NCI-H82 treated with DMSO at 0.1 percent for 48 hours (cell line): Measurements from ENCODE around the gene LFNG.

Experiments used
- DNase-seq: peaks from one replicate; lab custom pipeline; 2025; ENCODE audit not compliant: unreplicated experiment; lab: John Stamatoyannopoulos, UW

Gene LFNG

DNA sequence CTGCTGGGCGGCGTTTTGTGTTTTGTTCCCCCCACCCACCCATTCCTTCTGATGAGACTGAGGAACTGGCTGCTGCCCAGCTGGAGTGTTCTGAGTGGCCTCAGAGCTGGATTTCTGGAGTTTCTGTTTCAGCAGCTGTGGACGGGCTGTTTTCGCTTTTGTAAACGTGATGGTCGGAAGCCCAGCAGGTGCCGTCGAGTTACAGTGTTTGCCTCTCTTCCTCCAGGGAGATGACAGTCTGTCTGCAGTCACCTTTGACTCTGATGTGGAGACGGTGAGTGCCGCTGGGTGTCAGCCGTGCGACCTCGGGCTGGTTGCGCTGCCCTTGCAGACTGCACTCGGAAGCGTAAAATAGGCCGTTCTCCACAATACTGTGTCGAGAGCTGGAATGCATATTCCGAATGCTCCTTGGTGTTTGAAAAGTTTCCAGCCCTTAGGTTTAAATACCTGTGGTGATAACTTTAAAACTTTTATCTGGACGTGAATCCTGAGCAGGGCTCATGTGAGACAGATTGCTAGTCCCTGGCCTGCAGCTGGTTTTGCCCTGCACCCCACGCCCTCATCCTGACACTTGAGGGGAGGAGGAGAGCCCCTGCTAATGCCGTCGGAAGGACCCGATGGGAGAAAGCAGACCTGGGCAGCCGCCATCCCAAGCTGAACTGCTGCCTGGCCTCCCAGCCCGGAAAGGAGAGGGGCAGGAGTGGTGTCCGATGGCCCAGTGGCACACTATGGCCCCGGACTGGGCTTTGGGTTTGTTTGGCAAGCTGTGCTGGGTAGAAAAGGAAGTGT, 47.5 kb downstream of the LFNG start:
- DNase-seq: no peak

DNA sequence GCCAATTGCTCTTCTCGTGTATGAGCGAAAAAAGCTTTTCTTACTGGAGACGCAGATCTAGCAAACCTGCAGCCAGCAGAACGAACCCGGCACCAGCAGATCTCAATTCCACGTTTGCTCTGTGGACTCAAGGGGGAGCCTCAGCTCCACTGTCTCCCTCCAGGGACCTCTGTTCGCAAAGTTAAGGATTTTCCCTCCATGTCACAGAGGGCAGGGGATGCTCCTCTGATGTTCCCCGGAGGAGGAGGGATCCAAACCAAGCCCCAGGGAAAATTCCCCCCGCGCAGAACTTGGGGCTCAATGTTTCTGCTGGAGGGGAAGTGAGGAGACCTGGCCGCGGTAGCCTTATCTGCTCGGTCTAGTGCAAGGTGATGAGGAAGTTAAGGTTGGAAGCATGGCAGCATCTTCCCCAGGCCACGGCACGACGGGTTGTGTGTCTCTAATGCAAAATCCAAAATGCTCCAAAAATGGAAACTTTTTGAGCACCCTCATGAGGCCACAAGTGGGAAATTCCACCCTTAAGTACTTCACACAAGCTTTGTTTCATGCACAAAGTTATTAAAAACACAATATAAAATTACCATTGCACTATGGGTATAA, 48.2 kb downstream of the LFNG start:
- peak; percentile 18 for DNase-seq

DNA sequence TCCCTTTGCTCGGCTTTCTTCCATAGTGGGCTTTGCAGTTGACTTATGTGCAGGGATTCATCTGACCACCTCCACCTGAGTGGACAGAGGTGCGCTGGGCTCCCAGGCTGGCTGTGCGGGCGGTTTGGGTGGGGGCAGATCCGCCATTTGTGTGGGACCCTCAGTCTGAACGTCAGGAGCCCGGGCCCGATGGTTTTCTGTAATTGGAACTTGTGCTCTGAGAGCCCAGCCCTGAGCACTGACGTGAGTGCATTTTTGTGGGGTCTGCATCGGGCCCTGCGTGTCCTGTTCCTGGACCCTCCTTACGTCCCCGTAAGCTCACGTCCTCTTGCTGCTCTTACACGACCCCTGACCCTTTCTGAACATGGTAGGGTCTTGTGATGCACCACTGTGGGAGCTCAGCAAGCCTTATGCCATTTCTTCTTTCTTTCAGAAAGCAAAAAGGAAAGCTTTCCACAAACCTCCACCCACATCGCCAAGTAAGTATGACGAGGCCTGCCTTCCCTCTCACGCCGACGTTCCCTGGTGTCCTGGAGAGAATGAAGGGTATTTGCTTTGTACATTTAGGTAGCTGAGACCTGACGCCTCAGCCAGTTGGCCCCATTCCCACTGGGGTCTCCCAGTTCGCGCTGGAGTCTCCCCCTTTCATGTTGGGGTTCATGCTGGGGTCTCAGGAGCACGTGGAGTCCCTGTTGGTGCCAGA, 49.1 kb downstream of the LFNG start:
- DNase-seq: no peak

DNA sequence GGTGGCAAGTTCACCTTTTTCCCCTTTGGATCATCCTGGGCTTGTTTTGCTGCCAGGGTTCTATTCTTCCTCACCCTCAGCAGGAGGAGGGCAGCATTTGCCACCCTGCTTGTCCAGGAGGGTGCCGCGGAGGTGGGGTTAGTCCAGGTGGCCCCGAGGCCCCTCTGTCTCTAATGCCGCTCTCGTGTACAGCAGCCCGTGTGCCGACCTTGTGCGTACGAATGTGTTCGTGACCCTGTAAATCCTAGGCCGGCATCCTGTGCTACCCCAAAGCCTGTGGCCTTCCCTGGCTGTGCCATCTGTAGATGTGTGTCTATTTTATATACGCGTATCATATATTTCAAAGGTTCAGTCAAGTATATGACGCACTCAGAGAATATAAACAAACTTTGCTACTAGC, 49.8 kb downstream of the LFNG start:
- no peak for DNase-seq

DNA sequence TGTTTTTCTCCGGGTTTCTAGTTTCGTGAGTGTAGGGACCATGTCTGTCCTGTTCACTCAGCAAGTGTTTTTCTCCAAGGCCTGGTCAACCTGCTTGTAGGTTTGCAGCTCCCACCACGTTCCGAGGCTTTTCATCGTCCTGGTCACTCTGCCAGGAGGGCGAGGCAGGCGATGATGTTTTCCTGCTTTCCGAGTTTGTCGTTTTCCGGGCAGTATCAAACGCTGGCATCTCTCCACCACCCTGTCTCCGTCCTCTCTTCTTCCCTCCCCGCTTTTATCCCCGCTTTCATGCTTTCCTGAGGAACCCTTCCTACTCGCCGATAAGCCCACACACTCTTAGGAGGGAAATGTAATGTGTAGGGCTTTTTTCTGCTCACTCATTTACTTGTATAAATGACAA, 50.4 kb downstream of the LFNG start:
- DNase-seq: no peak

DNA sequence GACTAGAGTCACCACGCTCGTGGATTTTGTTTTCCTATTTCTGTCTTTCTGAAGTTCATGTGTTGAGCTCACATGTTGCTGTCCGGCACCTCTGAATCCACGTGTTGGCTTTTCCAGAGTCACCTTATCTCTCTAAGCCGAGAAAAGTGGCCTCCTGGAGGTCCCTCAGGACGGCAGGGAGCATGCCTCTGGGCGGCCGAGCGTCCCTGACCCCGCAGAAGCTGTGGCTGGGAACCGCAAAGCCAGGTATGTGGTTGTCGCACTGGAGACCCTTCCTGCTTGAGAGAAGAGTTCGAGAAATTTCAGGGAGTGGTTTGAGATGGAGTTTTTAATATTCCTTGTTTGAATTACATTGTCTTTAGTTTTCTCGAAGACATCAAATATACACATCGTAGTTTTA, 51.8 kb downstream of the LFNG start:
- no peak for DNase-seq

DNA sequence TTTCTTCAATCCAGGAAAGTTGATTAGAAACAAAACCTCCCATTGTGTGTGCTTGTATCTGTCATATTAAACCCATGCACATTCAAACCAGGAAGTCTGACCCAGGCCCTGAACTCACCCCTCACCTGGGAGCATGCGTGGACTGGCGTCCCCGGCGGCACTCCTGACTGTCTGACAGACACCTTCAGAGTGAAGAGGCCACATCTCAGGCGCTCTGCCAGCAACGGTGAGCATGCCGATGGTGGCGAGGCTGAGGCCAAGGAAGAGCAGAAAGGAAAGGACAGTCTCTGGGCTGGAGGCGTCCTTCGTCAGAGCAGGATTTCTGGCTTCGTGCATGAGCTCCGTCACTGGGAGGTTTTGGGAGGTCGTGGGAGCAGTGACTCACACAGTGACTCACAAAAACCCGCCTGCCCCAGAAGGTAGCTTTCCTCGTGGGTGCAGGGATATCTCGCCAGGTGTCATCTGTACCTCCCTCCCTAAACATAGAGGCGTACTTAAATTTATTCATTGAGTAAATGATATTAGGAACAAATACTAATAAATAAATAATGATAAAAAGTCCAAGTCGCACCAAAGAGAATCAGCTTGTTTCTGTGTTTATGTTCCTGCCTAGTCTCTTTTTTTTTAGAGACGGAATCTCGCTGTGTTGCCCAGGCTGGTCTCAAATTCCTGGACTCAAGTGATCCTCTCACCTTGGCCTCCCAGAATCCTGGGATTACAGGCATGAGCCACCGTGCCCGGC, 52.7 kb downstream of the LFNG start:
- DNase-seq: no peak

DNA sequence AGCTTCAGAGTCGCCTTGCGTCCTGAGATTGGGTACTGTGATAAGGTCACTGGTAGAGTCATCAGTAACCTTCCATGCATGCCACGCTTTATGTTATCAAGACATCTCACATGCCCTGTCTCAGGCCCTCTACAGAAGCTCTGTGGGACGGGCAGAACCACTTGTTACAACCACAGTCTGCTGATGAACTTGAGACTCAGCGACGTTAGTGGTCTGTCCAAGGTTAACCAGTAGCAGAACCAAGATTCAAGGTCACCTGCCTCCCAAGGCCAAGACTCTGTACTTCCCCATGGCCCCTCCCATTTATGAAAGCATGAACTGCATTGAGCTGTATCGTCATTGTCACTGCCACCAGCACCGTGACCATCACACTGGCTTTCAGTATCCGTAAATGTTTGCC, 54.2 kb downstream of the LFNG start:
- no peak for DNase-seq

DNA sequence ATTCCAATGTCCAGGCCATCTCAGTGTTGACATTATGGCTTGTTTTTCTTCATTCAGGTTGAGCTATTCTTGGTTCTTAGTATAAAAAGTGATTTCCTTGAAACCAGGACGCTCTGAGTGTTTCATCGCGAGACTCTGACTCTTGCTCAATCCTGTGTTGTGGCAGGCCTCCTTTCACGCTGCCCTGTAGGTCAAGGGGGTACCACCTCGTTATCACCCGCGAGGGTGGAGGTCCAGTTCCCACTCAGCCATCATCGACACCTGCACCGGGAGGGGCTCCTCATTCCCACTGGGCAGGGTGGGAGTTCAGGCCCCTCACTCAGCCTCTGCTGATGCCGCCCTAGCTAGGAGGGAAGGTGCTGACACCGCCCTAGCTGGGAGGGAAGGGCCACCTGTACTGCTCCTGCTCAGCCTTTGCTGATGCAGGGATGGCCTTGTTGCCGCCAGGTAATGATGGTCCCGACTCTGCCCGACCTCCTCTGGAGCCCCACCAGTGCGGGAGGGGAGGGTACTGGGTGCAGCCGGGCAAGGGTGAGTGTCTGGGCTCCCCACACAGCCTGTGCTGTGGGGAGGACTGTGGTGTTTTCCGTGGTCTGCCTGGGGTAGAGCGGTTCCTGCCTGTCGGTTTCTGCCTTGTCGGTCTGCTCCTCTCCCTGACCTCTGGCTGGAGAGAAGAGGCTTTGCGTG, 55.6 kb downstream of the LFNG start:
- DNase-seq: no peak

DNA sequence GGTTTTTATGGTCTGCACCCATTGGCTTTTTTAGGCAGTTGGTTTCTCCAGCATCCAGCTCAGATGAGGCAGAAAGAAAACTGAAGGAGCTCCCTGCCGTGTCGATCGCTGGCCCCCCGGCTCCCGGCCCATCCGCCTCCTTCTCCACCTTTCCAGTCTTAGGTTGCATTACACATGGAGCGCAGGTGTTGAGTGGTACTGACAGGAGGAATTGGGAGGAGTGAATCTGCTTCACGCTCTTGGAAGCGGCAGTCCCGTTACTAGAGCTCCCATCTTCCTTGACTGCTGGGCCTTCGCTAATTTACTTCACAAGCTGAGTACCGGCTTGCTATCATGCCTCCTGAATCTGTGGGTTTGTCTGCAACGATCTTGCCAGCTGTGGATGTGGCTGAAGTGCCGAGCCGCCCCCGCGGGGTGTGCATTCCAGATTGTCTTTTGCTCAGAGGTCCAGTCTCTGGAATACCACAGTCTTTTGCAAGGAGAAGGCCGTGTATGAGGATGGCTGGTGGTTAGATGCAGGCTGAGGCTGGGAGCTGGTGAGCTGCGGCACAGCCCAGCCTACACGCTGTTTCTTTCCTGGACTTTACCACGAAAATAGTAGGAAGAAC, 56.3 kb downstream of the LFNG start:
- no peak for DNase-seq

DNA sequence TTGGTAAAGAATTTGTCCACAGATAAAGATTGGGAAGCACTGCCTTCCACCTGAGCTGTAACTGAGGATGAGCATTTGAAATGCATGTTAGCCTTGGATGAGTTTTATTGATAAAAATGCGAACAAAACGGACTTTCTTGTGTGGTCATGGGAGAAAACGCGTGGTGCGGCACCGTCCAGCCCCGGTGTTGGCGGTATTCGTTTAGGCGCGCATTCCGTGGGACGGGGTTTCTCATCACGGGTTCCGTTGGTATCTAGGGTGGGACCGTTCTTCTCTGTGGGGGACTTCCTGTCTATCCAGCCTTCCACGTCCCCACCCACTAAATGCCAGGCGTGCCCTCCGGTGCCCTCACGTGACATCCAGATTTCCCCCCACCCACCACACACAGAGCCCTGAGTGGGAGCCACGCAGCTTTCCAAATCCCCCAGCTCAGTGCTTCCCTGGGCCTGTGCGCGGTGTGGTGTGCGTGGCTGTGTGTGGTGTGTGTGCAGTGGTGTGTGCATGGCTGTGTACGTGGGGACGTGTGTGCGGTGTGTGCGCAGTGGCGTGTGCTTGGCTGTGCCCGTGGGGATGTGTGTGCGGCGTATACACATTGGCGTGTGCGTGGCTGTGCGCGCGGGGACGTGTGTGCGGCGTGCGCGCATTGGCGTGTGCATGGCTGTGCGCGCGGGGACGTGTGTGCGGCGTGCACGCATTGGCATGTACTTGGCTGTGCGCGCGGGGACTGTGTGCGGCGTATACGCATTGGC, 57.3 kb downstream of the LFNG start:
- no peak for DNase-seq
